SK-N-SH (cell line): ENCODE results near the gene NOL4L. TPM values are rescaled to one million over a fixed set of nuclear protein-coding genes. Genes with fewer than 3 reads are reported as not detected.

Source experiments
- CTCF ChIA-PET: fragments of 300-600, 350-600 bp; formaldehyde crosslinking; extraction: SDS; loops from one replicate; lab custom pipeline; 2021; lab: Yijun Ruan, JAX
- POLR2A ChIA-PET: fragments of 350-600 bp; sonication (Branson Sonifier 250); formaldehyde crosslinking; extraction: SDS; loops from one replicate; lab custom pipeline; 2020; ENCODE audit warnings: antibody characterized with exemption, inconsistent platforms; lab: Yijun Ruan, JAX
- DNase-seq: peaks from one replicate; pipeline ENCODE4 v3.0.0; 2012
- H2AFZ ChIP-seq: fragments of 200-600 bp; sonication (generic); 2 replicates; pipeline ENCODE4 v1.8.1; 2016; ENCODE audit warnings: antibody characterized with exemption, mild to moderate bottlenecking, low read depth
- H3F3A ChIP-seq: fragments of 200-600 bp; sonication (generic); replicated peaks from 2 replicates; pipeline ENCODE3; 2016; ENCODE audit warnings: antibody characterized with exemption, mild to moderate bottlenecking; ENCODE audit not compliant: insufficient read depth
- H3K27ac ChIP-seq, 2 experiments: fragments of 200-500 bp in 1 of 2; fragments of 200-600 bp in 1 of 2; sonication (Bioruptor generic) in 1 of 2; sonication (generic), shearing (Covaris generic) in 1 of 2; 2 replicates each; pipeline versions ENCODE4 v1.5.1 to v1.6.1; 2014 to 2016; ENCODE audit warnings: low read depth in 2 of 2, inconsistent platforms in 1 of 2, low read length in 1 of 2, mild to moderate bottlenecking in 1 of 2, mixed read lengths in 1 of 2
- H3K27me3 ChIP-seq: fragments of 200-600 bp; sonication (generic), shearing (Covaris generic); 2 replicates; pipeline ENCODE4 v1.6.1; 2016; ENCODE audit warnings: mixed run types; ENCODE audit not compliant: insufficient read depth
- H3K36me3 ChIP-seq, 2 experiments: fragments of 200-500 bp in 1 of 2; fragments of 200-600 bp in 1 of 2; sonication (Bioruptor generic) in 1 of 2; sonication (generic) in 1 of 2; replicated peaks in 1 of 2; 2 replicates each; pipeline versions ENCODE3 to v1.5.1; 2014 to 2016; ENCODE audit warnings: low read length in 1 of 2, mild to moderate bottlenecking in 1 of 2; ENCODE audit not compliant: insufficient read depth in 2 of 2, control insufficient read depth in 1 of 2
- H3K4me1 ChIP-seq, 2 experiments: fragments of 200-500 bp in 1 of 2; fragments of 200-600 bp in 1 of 2; sonication (Bioruptor generic) in 1 of 2; sonication (generic), shearing (Covaris generic) in 1 of 2; 2 replicates each; pipeline versions ENCODE4 v1.5.1 to v1.6.1; 2014 to 2016; ENCODE audit warnings: low read depth in 1 of 2, low read length in 1 of 2, mixed run types in 1 of 2; ENCODE audit not compliant: insufficient read depth in 2 of 2, control insufficient read depth in 1 of 2
- H3K4me2 ChIP-seq: fragments of 200-600 bp; sonication (generic), shearing (Covaris generic); 2 replicates; pipeline ENCODE4 v1.6.1; 2017; ENCODE audit warnings: mixed run types
- H3K4me3 ChIP-seq, 2 experiments: fragments of 200-500 bp in 1 of 2; fragments of 200-600 bp in 1 of 2; sonication (Bioruptor generic) in 1 of 2; sonication (generic), shearing (Covaris generic) in 1 of 2; 2 replicates each; pipeline versions ENCODE4 v1.5.1 to v1.8.1; 2014 to 2016; ENCODE audit warnings: low read depth in 2 of 2, inconsistent platforms in 1 of 2, low read length in 1 of 2, mild to moderate bottlenecking in 1 of 2, mixed read lengths in 1 of 2, moderate library complexity in 1 of 2
- H3K79me2 ChIP-seq: fragments of 200-600 bp; sonication (generic); 2 replicates; pipeline ENCODE4 v1.8.1; 2017; ENCODE audit warnings: mild to moderate bottlenecking; ENCODE audit not compliant: insufficient read depth
- H3K9ac ChIP-seq: fragments of 200-600 bp; sonication (generic); 2 replicates; pipeline ENCODE4 v1.6.1; 2017; ENCODE audit warnings: mixed run types
- H3K9me2 ChIP-seq: fragments of 200-600 bp; sonication (generic); 2 replicates; pipeline ENCODE4 v1.6.1; 2017; ENCODE audit warnings: mixed run types
- H3K9me3 ChIP-seq: fragments of 200-600 bp; sonication (generic); 2 replicates; pipeline ENCODE4 v1.6.1; 2017; ENCODE audit warnings: mixed run types, mild to moderate bottlenecking, moderate library complexity
- H4K20me1 ChIP-seq: fragments of 200-600 bp; sonication (generic); 2 replicates; pipeline ENCODE4 v1.6.1; 2017; ENCODE audit warnings: mild to moderate bottlenecking, mixed run types; ENCODE audit not compliant: insufficient read depth
- CHD2 ChIP-seq: fragments of 150-350 bp; IDR thresholded peaks from 2 replicates; pipeline ENCODE4 v1.6.1; 2018; ENCODE audit warnings: low read length; ENCODE audit not compliant: partially characterized antibody
- CTCF ChIP-seq: fragments of 200-600 bp; sonication (generic); IDR thresholded peaks from 2 replicates; pipeline ENCODE4 v1.6.1; 2017; ENCODE audit warnings: antibody characterized with exemption, mild to moderate bottlenecking, moderate library complexity
- ELF1 ChIP-seq: IDR thresholded peaks from 2 replicates; pipeline ENCODE4 v1.4.0; 2012
- EP300 ChIP-seq, 2 experiments: IDR thresholded peaks; 2 replicates each; pipeline versions ENCODE4 v1.4.0 to v1.6.1; 2012; ENCODE audit warnings: borderline replicate concordance in 1 of 2, low read depth in 1 of 2, low read length in 1 of 2
- FOSL2 ChIP-seq: IDR thresholded peaks from 2 replicates; pipeline ENCODE4 v1.4.0; 2012; ENCODE audit warnings: low read depth, mild to moderate bottlenecking, moderate library complexity, borderline replicate concordance
- FOXM1 ChIP-seq: IDR thresholded peaks from 2 replicates; pipeline ENCODE4 v1.4.0; 2012; ENCODE audit warnings: low read depth, mild to moderate bottlenecking
- GABPA ChIP-seq: IDR thresholded peaks from 2 replicates; pipeline ENCODE4 v1.4.0; 2012; ENCODE audit warnings: low read depth, mild to moderate bottlenecking
- GATA2 ChIP-seq: sonication (generic); formaldehyde crosslinking; IDR thresholded peaks from 2 replicates; pipeline ENCODE4 v1.5.0; 2020; ENCODE audit warnings: mild to moderate bottlenecking, missing genetic modification reagents
- IRF3 ChIP-seq: fragments of 150-350 bp; IDR thresholded peaks from 2 replicates; pipeline ENCODE4 v1.6.1; 2016; ENCODE audit warnings: mild to moderate bottlenecking, low read depth, low read length
- MXI1 ChIP-seq: IDR thresholded peaks from 2 replicates; pipeline ENCODE4 v1.6.1; 2012; ENCODE audit warnings: mild to moderate bottlenecking, low read depth, low read length, improper control_type of control experiment
- PBX3 ChIP-seq: IDR thresholded peaks from 2 replicates; pipeline ENCODE4; 2012
- RCOR1 ChIP-seq: fragments of 150-350 bp; IDR thresholded peaks from 2 replicates; pipeline ENCODE4 v1.6.1; 2017; ENCODE audit warnings: antibody characterized with exemption, low read length
- RXRA ChIP-seq: IDR thresholded peaks from 2 replicates; pipeline ENCODE4 v1.4.0; 2012; ENCODE audit warnings: low read depth, mild to moderate bottlenecking, borderline replicate concordance
- SIN3A ChIP-seq: IDR thresholded peaks from 2 replicates; pipeline ENCODE4 v1.6.1; 2012; ENCODE audit warnings: low read depth, mild to moderate bottlenecking, low read length, moderate library complexity, borderline replicate concordance
- SMC3 ChIP-seq: IDR thresholded peaks from 2 replicates; pipeline ENCODE4 v1.6.1; 2012; ENCODE audit warnings: low read depth, low read length, improper control_type of control experiment
- TAF1 ChIP-seq: IDR thresholded peaks from 2 replicates; pipeline ENCODE4 v1.6.1; 2012; ENCODE audit warnings: low read depth, mild to moderate bottlenecking, low read length, moderate library complexity, borderline replicate concordance
- TCF12 ChIP-seq: IDR thresholded peaks from 2 replicates; pipeline ENCODE4 v1.4.0; 2012
- TEAD4 ChIP-seq: IDR thresholded peaks from 2 replicates; pipeline ENCODE4 v1.4.0; 2012; ENCODE audit warnings: mild to moderate bottlenecking, borderline replicate concordance; ENCODE audit not compliant: insufficient read depth
- YY1 ChIP-seq: IDR thresholded peaks from 2 replicates; pipeline ENCODE4 v1.4.0; 2012; ENCODE audit warnings: low read depth, mild to moderate bottlenecking
- WGBS: methylation state at CpG from one replicate; pipeline ENCODE4 v1.1.6; 2017; ENCODE audit warnings: low lambda C conversion rate; 5-methylcytosine and 5-hydroxymethylcytosine counted together
- polyA plus RNA-seq, 3 experiments: library from polyadenylated mRNA; depleted of rRNA; stranded (reverse); fragments of >200 nt; gene quantifications; 2 replicates each; pipeline ENCODE4 v1.2.3, GENCODE V29; 2012
- TF ChIP-seq, protein P1 (sequence below): fragments of 150-350 bp; IDR thresholded peaks from 2 replicates; pipeline ENCODE4 v1.6.1; 2017; ENCODE audit warnings: antibody characterized with exemption, low read length, low read depth, borderline replicate concordance

Gene NOL4L
- polyA plus RNA-seq, 1 of the 3 experiments (the other 2 are of a cell fraction), result 14.3 TPM

- no peak for DNase-seq
- Histone ChIP-seq H3F3A (no peaks in the 10 kb centered on the region), H3K9me2 (no peaks in the 10 kb centered on the region), H3K4me1 (peaks cover 0 to 28% of the 10 kb centered on the region in 2 experiments; a peak in 3 of 4 replicates), H3K27ac (no peak overlapping the region), H3K79me2 (no peaks in the 10 kb centered on the region), H3K36me3 (no peaks in the 10 kb centered on the region), H3K4me2 (no peak overlapping the region), H3K9ac (no peak overlapping the region), H4K20me1 (no peaks in the 10 kb centered on the region), H3K4me3 (no peak overlapping the region), H3K9me3 (no peaks in the 10 kb centered on the region), H3K27me3 (peaks cover 4% of the 10 kb centered on the region; the same call in 1 of the 2 replicates), H2AFZ (no peak overlapping the region)
- TF ChIP-seq, protein P1, sequence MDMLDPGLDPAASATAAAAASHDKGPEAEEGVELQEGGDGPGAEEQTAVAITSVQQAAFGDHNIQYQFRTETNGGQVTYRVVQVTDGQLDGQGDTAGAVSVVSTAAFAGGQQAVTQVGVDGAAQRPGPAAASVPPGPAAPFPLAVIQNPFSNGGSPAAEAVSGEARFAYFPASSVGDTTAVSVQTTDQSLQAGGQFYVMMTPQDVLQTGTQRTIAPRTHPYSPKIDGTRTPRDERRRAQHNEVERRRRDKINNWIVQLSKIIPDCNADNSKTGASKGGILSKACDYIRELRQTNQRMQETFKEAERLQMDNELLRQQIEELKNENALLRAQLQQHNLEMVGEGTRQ, result no peak
- TF ChIP-seq SMC3 (no peak), MXI1 (no peak), FOXM1 (no peak), SIN3A (no peak)
- WGBS, result 64% methylated on average over 3 of the region's 7 CpGs
- POLR2A ChIA-PET, result no interaction called here
- CTCF ChIA-PET, result interaction anchor here (1.7 to 2.0 kb wide), 2 partner anchors 10 to 108 kb away, joined by 6 to 8 read pairs; no protein-coding TSS in a partner anchor
Measured at GRCh38 chr20:32628960-32629530, 43.9 kb upstream of the NOL4L start.

GRCh38 chr20:32626859-32627636, 41.9 kb upstream of the NOL4L start:
- H3K9me3 ChIP-seq, result no peaks in the 10 kb centered on the region
- H2AFZ ChIP-seq, result peak overlapping the region; percentile 77
- no peaks in the 10 kb centered on the region for H3K9me2 ChIP-seq
- ChIA-PET CTCF (interaction anchor here (0.7 to 2.1 kb wide), 5 partner anchors 8 to 768 kb away, joined by 3 to 9 read pairs (median 4); no protein-coding TSS in a partner anchor), POLR2A (interaction anchor here (1.0 to 1.6 kb wide), 2 partner anchors 100 to 105 kb away, joined by 4 read pairs; no protein-coding TSS in a partner anchor)
- no peaks in the 10 kb centered on the region for H3K79me2 ChIP-seq
- H4K20me1 ChIP-seq, result no peaks in the 10 kb centered on the region
- H3K9ac ChIP-seq, result no peak overlapping the region
- peak overlapping the region in 1 of 2 experiments; percentile 70; a peak in 2 of 4 replicates for H3K27ac ChIP-seq
- H3F3A ChIP-seq, result no peaks in the 10 kb centered on the region
- WGBS, result 10% methylated on average over 6 of the region's 26 CpGs
- peak overlapping the region; percentile 61; the same call in 1 of the 2 replicates for H3K4me2 ChIP-seq
- H3K4me3 ChIP-seq, result no peak overlapping the region; a peak in 1 of 4 replicates
- H3K4me1 ChIP-seq, result peaks cover 0 to 34% of the 10 kb centered on the region in 2 experiments; a peak in 3 of 4 replicates
- DNase-seq, result peak; percentile 91
- no peaks in the 10 kb centered on the region for H3K36me3 ChIP-seq
- H3K27me3 ChIP-seq, result no peaks in the 10 kb centered on the region; the same call in 1 of the 2 replicates
- TF ChIP-seq CTCF (no peak), IRF3 (no peak), TCF12 (no peak), YY1 (no peak), EP300 (IDR thresholded peaks at IDR 0.05; ENCODE audit: borderline replicate concordance in 1 of 2, low read depth in 1 of 2, low read length in 1 of 2) (no peak; a peak in 1 of 4 replicates), GATA2 (no peak), ELF1 (no peak), CHD2 (peak; percentile 8), PBX3 (no peak), SIN3A (no peak), FOSL2 (no peak), TEAD4 (no peak), RCOR1 (0 out of 2 replicates have a peak, but pooled peaks have one; percentile 28), GABPA (no peak), RXRA (no peak), TAF1 (no peak), MXI1 (peak; percentile 33; the same call in 1 of the 2 replicates)
